Neural cell (in vitro differentiated cells): ENCODE measurements around the gene KIAA1958.

Experiments used
- EP300 ChIP-seq: fragments of 450-650 bp; conservative IDR thresholded peaks from 2 replicates; pipeline ENCODE4 v1.6.1; 2014; ENCODE audit warnings: antibody characterized with exemption, mild to moderate bottlenecking, moderate library complexity; ENCODE audit not compliant: poor library complexity, severe bottlenecking
- POLR2AphosphoS5 ChIP-seq: IDR thresholded peaks from 2 replicates; pipeline ENCODE4 v1.6.1; 2012
- RAD21 ChIP-seq: fragments of 450-650 bp; conservative IDR thresholded peaks from 2 replicates; pipeline ENCODE4 v1.6.1; 2014; ENCODE audit warnings: antibody characterized with exemption, mild to moderate bottlenecking, moderate library complexity
- TF ChIP-seq, protein P1 (sequence below): fragments of 450-650 bp; IDR thresholded peaks from 2 replicates; pipeline ENCODE4 v1.5.1; 2014; ENCODE audit warnings: antibody characterized with exemption, mild to moderate bottlenecking, moderate library complexity; ENCODE audit not compliant: poor library complexity, severe bottlenecking

DNA sequence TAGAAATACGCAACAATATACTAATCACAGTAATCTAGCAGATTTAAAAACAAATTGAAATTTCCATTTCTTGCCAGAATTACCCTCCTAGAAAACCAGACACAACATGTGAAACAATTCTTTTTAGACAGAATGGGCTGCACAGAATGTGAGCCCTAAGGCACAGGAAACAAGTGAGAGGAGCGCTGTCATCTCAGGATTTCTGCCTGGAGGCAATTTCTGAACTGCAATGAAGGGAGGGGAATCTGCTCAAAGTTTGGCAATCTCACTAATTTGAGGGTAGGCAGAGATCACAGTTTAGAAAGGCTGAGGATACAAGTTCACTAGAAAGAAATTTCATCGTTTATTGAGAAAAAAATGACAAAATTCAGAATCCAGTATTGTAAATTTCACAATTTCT is 161.0 kb downstream of the KIAA1958 start:
- no peak for TF ChIP-seq POLR2AphosphoS5
- TF ChIP-seq RAD21 = no peak
- TF ChIP-seq, protein P1, sequence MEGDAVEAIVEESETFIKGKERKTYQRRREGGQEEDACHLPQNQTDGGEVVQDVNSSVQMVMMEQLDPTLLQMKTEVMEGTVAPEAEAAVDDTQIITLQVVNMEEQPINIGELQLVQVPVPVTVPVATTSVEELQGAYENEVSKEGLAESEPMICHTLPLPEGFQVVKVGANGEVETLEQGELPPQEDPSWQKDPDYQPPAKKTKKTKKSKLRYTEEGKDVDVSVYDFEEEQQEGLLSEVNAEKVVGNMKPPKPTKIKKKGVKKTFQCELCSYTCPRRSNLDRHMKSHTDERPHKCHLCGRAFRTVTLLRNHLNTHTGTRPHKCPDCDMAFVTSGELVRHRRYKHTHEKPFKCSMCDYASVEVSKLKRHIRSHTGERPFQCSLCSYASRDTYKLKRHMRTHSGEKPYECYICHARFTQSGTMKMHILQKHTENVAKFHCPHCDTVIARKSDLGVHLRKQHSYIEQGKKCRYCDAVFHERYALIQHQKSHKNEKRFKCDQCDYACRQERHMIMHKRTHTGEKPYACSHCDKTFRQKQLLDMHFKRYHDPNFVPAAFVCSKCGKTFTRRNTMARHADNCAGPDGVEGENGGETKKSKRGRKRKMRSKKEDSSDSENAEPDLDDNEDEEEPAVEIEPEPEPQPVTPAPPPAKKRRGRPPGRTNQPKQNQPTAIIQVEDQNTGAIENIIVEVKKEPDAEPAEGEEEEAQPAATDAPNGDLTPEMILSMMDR = no peak
- TF ChIP-seq EP300 = no peak
